Endodermal cell (in vitro differentiated cells): ENCODE measurements around the gene ETFA. TPM values are rescaled to one million over a fixed set of nuclear protein-coding genes. Genes with fewer than 3 reads are reported as not detected.

ENCODE experiments used
- DNase-seq: peaks from one replicate; pipeline ENCODE4 v3.0.0-alpha.2; 2017
- H3K27ac ChIP-seq: 2 replicates; pipeline ENCODE4 v1.5.1; 2013; ENCODE audit warnings: mild to moderate bottlenecking, low read depth, low read length, moderate library complexity
- H3K27me3 ChIP-seq: 2 replicates; pipeline ENCODE4 v1.6.1; 2013; ENCODE audit warnings: mild to moderate bottlenecking, low read length, moderate library complexity; ENCODE audit not compliant: insufficient read depth, control insufficient read depth, poor library complexity, severe bottlenecking
- H3K36me3 ChIP-seq: 2 replicates; pipeline ENCODE4 v1.7.0; 2013; ENCODE audit warnings: mild to moderate bottlenecking, low read length, moderate library complexity; ENCODE audit not compliant: control insufficient read depth, insufficient read depth
- H3K4me1 ChIP-seq: one replicate; pipeline ENCODE4 v1.7.0; 2013; ENCODE audit warnings: low read length; ENCODE audit not compliant: control insufficient read depth, insufficient read depth
- H3K4me3 ChIP-seq: 2 replicates; pipeline ENCODE4 v1.5.1; 2013; ENCODE audit warnings: mild to moderate bottlenecking, low read length, moderate library complexity
- H3K9ac ChIP-seq: 2 replicates; pipeline ENCODE4 v1.6.1; 2013; ENCODE audit warnings: mild to moderate bottlenecking, low read length, moderate library complexity; ENCODE audit not compliant: poor library complexity, severe bottlenecking; ENCODE audit errors: extremely low read depth
- H3K9me3 ChIP-seq: 2 replicates; pipeline ENCODE4 v1.6.1; 2013; ENCODE audit warnings: mild to moderate bottlenecking, low read length, moderate library complexity; ENCODE audit not compliant: control insufficient read depth
- H3K27ac Mint-ChIP-seq: 2 replicates; pipeline ENCODE4 v1.8.0; 2020; ENCODE audit warnings: mixed read lengths
- H3K27me3 Mint-ChIP-seq: 2 replicates; pipeline ENCODE4 v1.8.0; 2021; ENCODE audit warnings: mild to moderate bottlenecking, mixed read lengths; ENCODE audit not compliant: insufficient read depth
- H3K36me3 Mint-ChIP-seq: 2 replicates; pipeline ENCODE4 v1.8.0; 2020; ENCODE audit warnings: low read depth, mixed read lengths
- H3K4me1 Mint-ChIP-seq: 2 replicates; pipeline ENCODE4 v1.8.0; 2020; ENCODE audit warnings: mixed read lengths
- H3K4me3 Mint-ChIP-seq: 2 replicates; pipeline ENCODE4 v1.8.0; 2020; ENCODE audit warnings: mild to moderate bottlenecking, moderate library complexity, mixed read lengths
- H3K9me3 Mint-ChIP-seq: 2 replicates; pipeline ENCODE4 v1.8.0; 2020; ENCODE audit warnings: mild to moderate bottlenecking, mixed read lengths
- WGBS, 2 experiments: methylation state at CpG; one replicate each; pipeline versions ENCODE4 v1.1.5 to v1.1.7; 2013; ENCODE audit warnings: missing lambda C conversion rate in 2 of 2, mixed read lengths in 1 of 2; ENCODE audit not compliant: insufficient coverage in 1 of 2, insufficient read length in 1 of 2; 5-methylcytosine and 5-hydroxymethylcytosine counted together
- long read RNA-seq, 4 experiments: library from polyadenylated mRNA in 2 of 4; library from RNA in 1 of 4; library from capped mRNA in 1 of 4; stranded (forward) in 3 of 4; unstranded in 1 of 4; transcript quantifications; one replicate each; pipeline ENCODE4 v2.0.0, GENCODE V29; 2020 to 2021; ENCODE audit warnings: inconsistent platforms in 1 of 4
- polyA plus RNA-seq, 2 experiments: library from polyadenylated mRNA; stranded (reverse); fragments of 50-300 nt; gene quantifications; one replicate each; pipeline ENCODE4 v1.2.3, GENCODE V29; 2013
- total RNA-seq, 2 donors: library from RNA; stranded (reverse); fragmentation: NEBNext Ultra II Directional in 1 of 2; extraction: Animal tissue kit (Norgen Biotek cat#: 25700) in 1 of 2; gene quantifications; 2 replicates in 1 of 2; 3 replicates in 1 of 2; pipeline ENCODE4 v1.2.1, GENCODE V29; 2021
- TF ChIP-seq, protein P1 (sequence below): fragments of 200-600 bp; sonication (generic); conservative IDR thresholded peaks from 2 replicates; pipeline ENCODE4 v1.5.0; 2021; ENCODE audit warnings: antibody characterized with exemption, mild to moderate bottlenecking

ETFA gene
- 100 to 1,000 TPM; 142 to 157 TPM for total RNA-seq
- 98.2 TPM for polyA plus RNA-seq (2013, experiment 1 of 2)
- 87.0 TPM for polyA plus RNA-seq (2013, experiment 2 of 2)
- long read RNA-seq, experiment 1, transcript ETFA-202 (11 exons, 1,346 nt), result minor isoform, 13 of 88 reads
- long read RNA-seq, experiment 1, transcript ETFA-203 (12 exons, 2,287 nt), result major isoform, 45 of 88 reads
- long read RNA-seq, experiment 1, partial matches to known transcripts, result 22 of 88 reads
- long read RNA-seq, experiment 1, other reads (novel, unspliced or antisense), result 6 of 88 reads
- long read RNA-seq, experiment 2, transcript ETFA-202 (11 exons, 1,346 nt), result minor isoform, 30 of 180 reads
- long read RNA-seq, experiment 2, transcript ETFA-203 (12 exons, 2,287 nt), result major isoform, 125 of 180 reads
- long read RNA-seq, experiment 2, partial matches to known transcripts, result 6 of 180 reads
- long read RNA-seq, experiment 2, other reads (novel, unspliced or antisense), result 15 of 180 reads
- long read RNA-seq, experiment 3, transcript ETFA-202 (11 exons, 1,346 nt), result minor isoform, 67 of 307 reads
- long read RNA-seq, experiment 3, transcript ETFA-203 (12 exons, 2,287 nt), result major isoform, 185 of 307 reads
- long read RNA-seq, experiment 3, partial matches to known transcripts, result 23 of 307 reads
- long read RNA-seq, experiment 3, other reads (novel, unspliced or antisense), result 27 of 307 reads
- long read RNA-seq, experiment 4, transcript ETFA-202 (11 exons, 1,346 nt), result minor isoform, 40 of 329 reads
- long read RNA-seq, experiment 4, transcript ETFA-203 (12 exons, 2,287 nt), result major isoform, 160 of 329 reads
- long read RNA-seq, experiment 4, partial matches to known transcripts, result 108 of 329 reads
- long read RNA-seq, experiment 4, other reads (novel, unspliced or antisense), result 15 of 329 reads

DNA sequence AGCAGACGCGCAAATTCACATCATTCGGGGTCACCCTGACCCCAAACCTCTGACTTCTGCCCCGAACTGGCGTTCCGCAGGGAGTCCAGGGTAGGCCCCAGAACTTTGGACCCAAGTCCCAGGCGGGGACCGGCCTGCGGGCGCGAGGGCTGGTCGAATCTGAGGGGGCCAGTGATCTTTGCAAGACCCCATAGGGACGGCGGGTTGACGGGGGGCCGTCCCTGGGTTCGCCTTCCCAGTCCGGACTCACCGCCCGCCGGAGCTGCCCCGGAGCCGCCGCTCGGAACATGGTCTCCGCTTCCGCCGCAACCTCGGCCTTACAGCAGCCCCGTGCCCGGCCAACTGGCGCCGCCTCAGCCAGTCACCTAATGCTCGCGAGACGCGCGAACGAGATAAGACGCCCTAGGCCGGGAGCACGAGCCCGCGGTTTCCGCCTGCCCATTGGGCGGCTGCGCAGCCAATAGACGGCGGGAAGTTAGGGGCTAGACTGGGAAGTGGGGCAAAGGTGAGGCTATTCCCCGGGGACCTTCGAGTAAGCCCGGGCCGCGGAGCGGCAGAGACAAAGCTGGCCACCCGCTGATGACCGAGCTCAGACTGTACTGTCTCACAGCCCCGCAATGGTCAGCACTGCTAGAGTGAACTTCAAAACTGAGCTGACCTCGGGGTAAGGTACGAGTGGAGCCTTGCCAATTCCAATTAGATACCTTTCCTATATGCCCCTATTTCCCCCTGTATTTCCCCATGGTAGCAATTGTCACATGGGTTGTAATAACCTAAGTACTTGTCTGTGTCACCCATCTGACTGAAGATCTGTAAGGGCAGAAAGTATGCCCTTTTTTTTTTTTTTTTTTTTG lies at the start of gene ETFA:
Gene ETFA, minus strand, starts transcription at position 370 of the 854 bp plus-strand sequence. Its CDS starts 81 bp downstream, at position 289.
- 3 to 10% methylated on average over 44 to 60 of the region's 60 CpGs for WGBS, 2 experiments
- Histone ChIP-seq H3K36me3 (peaks cover 4% of the 10 kb centered on the region), H3K27me3 (no peaks in the 10 kb centered on the region), H3K27ac (peak within 1 kb of the TSS; percentile 49), H3K4me1 (no peaks in the 10 kb centered on the region), H3K9me3 (no peaks in the 10 kb centered on the region), H3K9ac (peak within 1 kb of the TSS; percentile 90), H3K4me3 (peak within 1 kb of the TSS; percentile 93)
- Mint-ChIP-seq H3K36me3 (peaks cover 9% of the 10 kb centered on the region), H3K9me3 (peaks cover 2% of the 10 kb centered on the region), H3K27ac (peak within 1 kb of the TSS; percentile 95), H3K4me1 (peaks cover 30% of the 10 kb centered on the region), H3K27me3 (peaks cover 8% of the 10 kb centered on the region), H3K4me3 (peak within 1 kb of the TSS; percentile 83)
- peak; percentile 98 for DNase-seq
- TF ChIP-seq, protein P1, sequence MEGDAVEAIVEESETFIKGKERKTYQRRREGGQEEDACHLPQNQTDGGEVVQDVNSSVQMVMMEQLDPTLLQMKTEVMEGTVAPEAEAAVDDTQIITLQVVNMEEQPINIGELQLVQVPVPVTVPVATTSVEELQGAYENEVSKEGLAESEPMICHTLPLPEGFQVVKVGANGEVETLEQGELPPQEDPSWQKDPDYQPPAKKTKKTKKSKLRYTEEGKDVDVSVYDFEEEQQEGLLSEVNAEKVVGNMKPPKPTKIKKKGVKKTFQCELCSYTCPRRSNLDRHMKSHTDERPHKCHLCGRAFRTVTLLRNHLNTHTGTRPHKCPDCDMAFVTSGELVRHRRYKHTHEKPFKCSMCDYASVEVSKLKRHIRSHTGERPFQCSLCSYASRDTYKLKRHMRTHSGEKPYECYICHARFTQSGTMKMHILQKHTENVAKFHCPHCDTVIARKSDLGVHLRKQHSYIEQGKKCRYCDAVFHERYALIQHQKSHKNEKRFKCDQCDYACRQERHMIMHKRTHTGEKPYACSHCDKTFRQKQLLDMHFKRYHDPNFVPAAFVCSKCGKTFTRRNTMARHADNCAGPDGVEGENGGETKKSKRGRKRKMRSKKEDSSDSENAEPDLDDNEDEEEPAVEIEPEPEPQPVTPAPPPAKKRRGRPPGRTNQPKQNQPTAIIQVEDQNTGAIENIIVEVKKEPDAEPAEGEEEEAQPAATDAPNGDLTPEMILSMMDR, result no peak

DNA sequence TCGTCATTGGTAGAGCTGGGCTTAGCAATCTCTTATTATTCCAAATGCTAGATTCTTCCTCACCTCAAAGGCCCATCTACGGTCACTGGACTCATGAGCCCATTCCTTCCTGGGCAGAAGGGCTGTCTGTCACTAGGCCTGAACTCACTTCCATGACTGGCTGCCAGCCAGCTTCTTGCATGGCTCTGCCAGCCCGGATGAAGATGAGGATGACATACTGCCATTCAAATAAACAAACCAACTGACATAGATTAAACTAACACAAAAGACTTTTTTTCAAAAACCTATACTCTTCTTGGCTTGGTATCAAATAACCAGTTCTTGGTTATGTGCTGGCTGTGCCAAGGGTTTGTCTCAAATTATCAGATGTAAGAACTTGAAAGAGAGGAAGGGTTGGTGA lies 49.1 kb upstream of the ETFA start:
- H3K27me3 Mint-ChIP-seq, result peaks cover 7% of the 10 kb centered on the region
- H3K27ac Mint-ChIP-seq, result no peak overlapping the region
- no peak overlapping the region for H3K4me3 Mint-ChIP-seq
- Histone ChIP-seq H3K27ac (no peak overlapping the region), H3K4me3 (no peak overlapping the region), H3K36me3 (no peaks in the 10 kb centered on the region), H3K9me3 (no peaks in the 10 kb centered on the region), H3K4me1 (peaks cover 9% of the 10 kb centered on the region), H3K27me3 (no peaks in the 10 kb centered on the region), H3K9ac (no peak overlapping the region)
- no peak for DNase-seq
- peaks cover 13% of the 10 kb centered on the region for H3K4me1 Mint-ChIP-seq
- TF ChIP-seq, protein P1, result no peak
- H3K36me3 Mint-ChIP-seq, result no peaks in the 10 kb centered on the region
- H3K9me3 Mint-ChIP-seq, result no peaks in the 10 kb centered on the region
- 87 to 100% methylated on average over 1 to 3 of the region's 3 CpGs for WGBS, 2 experiments

GRCh38 chr15:76359152-76359551 lies 47.9 kb upstream of the ETFA start:
- Mint-ChIP-seq H3K4me3 (no peak overlapping the region), H3K4me1 (peaks cover 22% of the 10 kb centered on the region), H3K36me3 (no peaks in the 10 kb centered on the region), H3K27me3 (peaks cover 7% of the 10 kb centered on the region), H3K27ac (no peak overlapping the region), H3K9me3 (no peaks in the 10 kb centered on the region)
- no peaks in the 10 kb centered on the region for H3K36me3 ChIP-seq
- no peak for DNase-seq
- H3K9me3 ChIP-seq, result no peaks in the 10 kb centered on the region
- peaks cover 1% of the 10 kb centered on the region for H3K27me3 ChIP-seq
- H3K9ac ChIP-seq, result no peak overlapping the region
- no peak overlapping the region for H3K27ac ChIP-seq
- H3K4me3 ChIP-seq, result no peak overlapping the region
- TF ChIP-seq, protein P1, result no peak
- peaks cover 15% of the 10 kb centered on the region for H3K4me1 ChIP-seq
- WGBS, 2 experiments, result 93 to 100% methylated on average over 2 to 3 of the region's 3 CpGs
